SK-N-MC (cell line): ENCODE measurements around the gene MCRIP1.

Experiments used
- DNase-seq: peaks from one replicate; pipeline ENCODE4 v3.0.0-alpha.2; 2011; ENCODE audit warnings: low read depth, low spot score
- H3K27ac ChIP-seq: fragments of 200-600 bp; sonication (generic); 2 replicates; pipeline ENCODE4 v1.5.1; 2016; ENCODE audit warnings: mixed run types
- H3K36me3 ChIP-seq: fragments of 200-600 bp; sonication (generic); 2 replicates; pipeline ENCODE4 v1.6.1; 2017; ENCODE audit warnings: antibody characterized with exemption, low read length, mixed read lengths; ENCODE audit not compliant: insufficient read depth
- H3K4me3 ChIP-seq: fragments of 200-600 bp; sonication (generic); 2 replicates; pipeline ENCODE4 v1.5.1; 2016
- H3K9ac ChIP-seq: fragments of 200-600 bp; sonication (generic); 2 replicates; pipeline ENCODE4 v1.8.0; 2017; ENCODE audit warnings: mixed run types, mixed read lengths; ENCODE audit not compliant: insufficient read length
- H3K9me3 ChIP-seq: fragments of 200-600 bp; sonication (generic); 2 replicates; pipeline ENCODE4 v1.6.1; 2017; ENCODE audit warnings: low read depth, mild to moderate bottlenecking, antibody characterized with exemption, low read length, moderate library complexity, mixed read lengths
- EZH2 ChIP-seq: fragments of 200-600 bp; sonication (generic); IDR thresholded peaks from one replicate; pipeline ENCODE4 v1.6.1; 2017; ENCODE audit warnings: antibody characterized with exemption
- FOXP2 ChIP-seq: optimal IDR thresholded peaks from 2 replicates; pipeline ENCODE3; 2011; ENCODE audit warnings: mild to moderate bottlenecking, moderate library complexity; ENCODE audit not compliant: insufficient read depth; ENCODE audit errors: extremely low read length, control extremely low read depth
- POLR2AphosphoS5 ChIP-seq: IDR thresholded peaks from 2 replicates; pipeline ENCODE4 v1.6.1; 2012; ENCODE audit warnings: mild to moderate bottlenecking, low read depth, low read length, borderline replicate concordance

MCRIP1 gene

DNA sequence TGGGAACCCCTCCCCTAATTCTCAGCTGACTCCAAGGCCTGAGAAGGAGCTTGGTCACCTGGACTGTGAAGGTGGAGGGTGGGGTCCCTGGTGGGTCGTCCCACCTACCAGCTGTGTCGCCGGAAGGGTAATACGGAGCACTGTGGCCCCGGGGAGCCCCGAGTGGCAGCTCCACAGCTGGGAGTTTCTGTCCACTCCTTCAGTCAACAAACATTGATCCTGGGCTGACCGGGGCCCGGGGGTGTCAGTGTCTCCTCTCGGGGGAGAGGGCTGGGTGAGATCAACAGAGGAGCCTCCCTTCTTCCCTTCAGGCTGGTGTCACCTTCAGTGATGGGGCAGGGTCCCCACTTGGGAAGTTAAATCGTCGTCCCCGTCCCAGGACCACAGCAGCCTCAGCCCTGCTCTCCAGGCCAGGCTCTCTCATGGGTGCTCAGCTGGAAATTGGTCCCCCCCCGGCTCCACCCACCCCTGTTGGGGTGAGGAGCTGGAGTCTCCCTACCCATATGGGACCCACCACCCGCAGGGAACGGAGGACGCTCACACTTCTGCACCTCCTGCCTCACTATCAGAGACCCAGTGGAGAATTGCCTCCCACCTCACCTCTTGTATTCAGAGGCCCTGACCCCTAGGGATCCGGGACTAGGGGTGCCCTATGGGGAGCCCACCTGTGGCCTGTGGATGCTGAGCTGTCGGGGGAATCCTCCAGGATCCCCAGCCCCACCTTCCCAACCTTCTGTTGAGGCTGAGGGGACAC lies 27.2 kb downstream of the MCRIP1 start:
- no peak for DNase-seq
- Histone ChIP-seq H3K27ac (no peak overlapping the region), H3K36me3 (no peaks in the 10 kb centered on the region), H3K4me3 (no peak overlapping the region), H3K9ac (no peak overlapping the region), H3K9me3 (no peaks in the 10 kb centered on the region)
- TF ChIP-seq POLR2AphosphoS5 = no peak

DNA sequence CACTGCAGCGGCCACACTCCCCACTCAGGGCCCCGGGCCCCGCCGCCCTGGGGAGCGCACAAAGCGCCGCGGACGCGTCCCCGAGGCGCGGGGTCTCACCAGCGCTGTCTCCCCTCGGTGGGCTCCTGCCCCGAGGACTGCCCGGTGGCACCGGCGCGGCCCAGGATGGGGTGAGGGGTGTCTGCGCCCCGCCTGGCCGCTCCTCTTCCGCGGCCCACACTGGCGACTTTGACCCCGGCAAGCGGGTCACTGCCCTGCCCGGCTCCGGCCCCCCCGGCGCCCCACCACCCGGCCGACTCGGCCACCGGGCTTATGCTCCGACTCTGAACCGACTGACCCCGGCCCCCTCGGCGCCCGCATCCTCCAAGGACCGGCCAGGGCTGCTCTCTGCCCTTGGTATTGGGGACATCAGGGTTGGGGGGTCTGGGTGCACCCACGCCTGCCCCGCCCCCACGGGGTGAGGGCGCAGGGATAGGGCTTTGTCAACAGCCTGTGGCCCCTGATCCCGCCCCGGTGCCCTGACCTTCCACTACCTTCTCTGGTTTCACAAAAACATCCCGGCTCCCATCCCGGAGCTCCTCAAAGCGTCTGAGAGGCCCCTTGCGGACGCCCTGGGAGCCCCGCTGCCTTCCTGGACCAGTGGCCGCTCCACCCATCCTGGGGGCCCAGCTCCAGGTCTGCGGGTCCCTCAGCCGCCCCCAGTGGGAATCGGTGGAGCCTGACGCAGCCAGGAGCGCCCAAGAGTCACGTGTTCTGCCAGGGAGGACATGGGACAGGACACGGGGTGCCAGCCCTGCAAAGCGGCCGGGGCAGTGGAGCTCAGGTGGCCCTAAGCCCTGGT lies 28.3 kb downstream of the MCRIP1 start:
- H3K9me3 ChIP-seq = no peaks in the 10 kb centered on the region
- no peak overlapping the region for H3K4me3 ChIP-seq
- H3K9ac ChIP-seq = no peak overlapping the region
- DNase-seq = no peak
- no peaks in the 10 kb centered on the region for H3K36me3 ChIP-seq
- TF ChIP-seq EZH2 (peak; percentile 9), POLR2AphosphoS5 (no peak), FOXP2 (no peak)
- H3K27ac ChIP-seq = no peak overlapping the region

DNA sequence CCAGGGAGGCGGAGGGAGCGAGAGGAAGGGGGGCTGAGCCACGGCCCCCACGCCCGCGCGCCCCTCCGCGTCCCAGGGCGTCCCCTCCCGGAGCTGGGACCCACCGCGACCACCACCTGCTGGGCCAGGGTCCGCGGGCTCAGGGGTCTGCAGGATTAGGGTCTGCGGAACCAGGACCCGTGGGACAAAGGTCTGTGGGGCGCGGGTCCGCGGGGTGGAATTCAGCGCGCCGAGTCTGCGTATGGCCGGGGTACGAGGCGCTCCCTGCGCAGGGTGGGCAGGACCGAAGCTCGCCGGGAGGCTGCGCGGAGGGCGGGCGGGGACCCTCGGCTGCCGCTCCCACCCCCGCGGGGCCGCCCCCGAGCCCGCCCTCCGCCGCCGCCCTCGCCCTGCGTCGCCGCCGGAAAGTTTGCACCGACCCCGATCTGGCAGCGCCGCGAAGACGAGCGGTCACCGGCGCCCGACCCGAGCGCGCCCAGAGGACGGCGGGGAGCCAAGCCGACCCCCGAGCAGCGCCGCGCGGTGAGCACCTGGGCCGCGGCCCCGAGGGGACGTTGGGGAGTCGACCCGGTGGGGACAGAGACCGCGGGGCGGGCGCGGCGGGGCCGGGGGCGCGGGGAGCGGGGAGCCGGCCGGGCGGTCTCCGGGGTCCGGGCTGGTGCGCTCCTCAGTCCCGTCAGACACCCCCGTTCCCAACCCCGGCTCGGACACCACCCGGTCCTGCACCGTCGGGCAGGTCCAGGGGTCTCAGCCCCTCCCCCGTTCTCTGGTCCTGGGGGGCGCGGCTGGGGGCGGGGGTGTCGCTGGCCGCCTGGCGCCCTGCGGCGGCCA lies 29.1 kb downstream of the MCRIP1 start, which contains the start of gene GCGR:
GCGR (plus strand) TSS at position 423 of the 831 bp plus-strand sequence. CDS start 4,869 bp downstream, outside the sequence.
- Histone ChIP-seq H3K4me3 (peak within 1 kb of the TSS; percentile 47), H3K27ac (no peak within 1 kb of the TSS), H3K9me3 (no peaks in the 10 kb centered on the region), H3K36me3 (no peaks in the 10 kb centered on the region), H3K9ac (no peak within 1 kb of the TSS)
- no peak for DNase-seq
- TF ChIP-seq POLR2AphosphoS5 (no peak), EZH2 (no peak), FOXP2 (no peak)

DNA sequence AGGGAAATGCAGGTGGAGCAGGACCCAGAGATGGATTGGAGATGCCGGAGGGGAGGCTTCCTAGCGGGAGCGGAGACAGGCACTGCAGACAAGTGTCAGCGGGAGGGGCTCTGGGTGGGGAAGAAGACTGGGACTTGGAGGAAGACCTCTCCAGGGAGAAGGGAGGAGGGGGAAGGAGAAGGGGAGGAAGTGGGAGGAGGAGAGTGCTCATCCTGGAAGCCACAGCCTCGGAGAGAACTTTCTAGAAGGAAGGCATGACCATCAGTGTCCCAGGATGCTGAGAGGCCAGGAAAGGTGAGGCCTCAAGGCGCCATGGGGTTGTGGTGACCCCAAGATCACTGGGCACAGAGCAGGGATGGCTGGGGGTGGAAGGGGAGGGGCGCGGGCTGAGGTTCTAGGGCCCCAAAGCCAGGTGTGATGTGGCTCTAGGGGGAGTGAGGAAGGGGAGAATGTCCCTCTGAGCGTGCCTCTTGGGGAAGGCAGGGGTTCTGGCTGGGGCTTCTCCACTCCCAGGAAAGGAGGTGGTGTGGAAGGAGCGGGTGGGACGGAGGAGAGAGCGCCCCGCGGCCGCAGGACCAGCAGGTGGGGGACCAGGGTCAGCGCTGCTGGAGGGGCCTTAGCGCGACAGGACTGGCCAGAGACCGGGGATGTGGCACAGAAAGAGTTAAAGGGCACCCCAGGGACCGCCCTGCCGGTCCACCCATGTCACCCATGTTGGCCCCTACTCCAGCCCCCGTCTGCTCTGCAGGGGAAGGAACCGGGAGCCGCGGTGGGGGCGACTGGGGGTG lies 30.0 kb downstream of the MCRIP1 start:
- no peak for DNase-seq
- H3K36me3 ChIP-seq = no peaks in the 10 kb centered on the region
- no peaks in the 10 kb centered on the region for H3K9me3 ChIP-seq
- H3K9ac ChIP-seq = no peak overlapping the region
- TF ChIP-seq EZH2 (no peak), FOXP2 (no peak), POLR2AphosphoS5 (no peak)
- no peak overlapping the region for H3K4me3 ChIP-seq
- H3K27ac ChIP-seq = no peak overlapping the region

DNA sequence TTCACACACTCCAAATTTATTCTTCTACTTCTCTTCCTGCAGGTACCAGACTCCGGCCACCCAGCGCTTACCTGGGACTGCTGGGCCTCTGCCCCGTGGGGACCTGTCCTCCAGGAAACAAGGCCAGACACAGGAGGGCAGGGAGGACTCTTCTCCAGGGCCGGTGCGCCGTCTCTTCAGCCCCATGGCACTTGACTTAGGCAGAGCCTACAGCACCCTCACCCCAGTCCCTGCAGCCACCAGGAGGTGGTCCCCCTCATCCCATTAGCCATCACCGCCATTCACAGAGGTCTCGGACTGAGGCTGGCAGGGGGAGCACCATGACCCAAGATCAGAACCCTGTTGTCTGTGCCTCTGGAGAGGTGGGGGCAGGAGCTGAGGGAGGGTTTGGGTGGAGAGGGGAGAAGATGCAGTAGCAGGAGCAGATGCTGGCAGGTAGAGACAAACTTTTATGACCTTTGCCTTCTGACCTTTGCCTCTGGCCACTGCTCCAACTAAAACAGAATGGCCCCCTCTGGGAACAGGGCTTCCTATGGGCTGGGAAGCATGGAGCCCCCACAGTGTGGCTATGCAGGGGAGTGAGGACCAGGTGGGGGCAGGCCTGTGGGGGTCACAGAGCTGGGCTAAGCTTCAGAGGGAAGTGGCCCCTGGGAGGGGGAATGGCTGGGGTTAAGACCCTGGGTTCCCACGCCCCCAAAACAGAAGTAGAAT lies 30.9 kb downstream of the MCRIP1 start:
- H3K9me3 ChIP-seq = no peaks in the 10 kb centered on the region
- no peak overlapping the region for H3K4me3 ChIP-seq
- no peak for DNase-seq
- no peak overlapping the region for H3K27ac ChIP-seq
- TF ChIP-seq EZH2 = no peak
- no peak for TF ChIP-seq FOXP2
- H3K36me3 ChIP-seq = no peaks in the 10 kb centered on the region
- H3K9ac ChIP-seq = no peak overlapping the region

DNA sequence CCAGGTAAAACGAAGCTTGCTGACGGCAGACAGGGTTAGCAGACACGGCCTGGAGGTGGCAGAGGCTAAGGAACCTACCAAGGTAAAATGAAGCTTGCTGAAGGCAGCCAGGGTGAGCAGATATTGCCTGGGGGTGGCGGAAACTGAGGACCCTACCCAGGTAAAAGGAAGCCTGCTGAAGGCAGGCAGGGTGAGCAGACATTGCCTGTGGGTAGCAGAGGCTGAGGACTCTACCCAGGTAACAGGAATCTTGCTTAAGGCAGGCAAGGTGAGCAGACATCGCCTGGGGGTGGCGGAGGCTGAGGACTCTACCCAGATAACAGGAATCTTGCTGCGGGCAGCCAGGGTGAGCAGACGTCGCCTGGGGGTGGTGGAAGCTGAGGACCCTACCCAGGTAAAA lies 31.8 kb downstream of the MCRIP1 start:
- H3K36me3 ChIP-seq = no peaks in the 10 kb centered on the region
- DNase-seq = no peak
- no peak overlapping the region for H3K27ac ChIP-seq
- no peak overlapping the region for H3K4me3 ChIP-seq
- TF ChIP-seq POLR2AphosphoS5 (no peak), FOXP2 (no peak), EZH2 (no peak)
- no peak overlapping the region for H3K9ac ChIP-seq
- no peaks in the 10 kb centered on the region for H3K9me3 ChIP-seq

DNA sequence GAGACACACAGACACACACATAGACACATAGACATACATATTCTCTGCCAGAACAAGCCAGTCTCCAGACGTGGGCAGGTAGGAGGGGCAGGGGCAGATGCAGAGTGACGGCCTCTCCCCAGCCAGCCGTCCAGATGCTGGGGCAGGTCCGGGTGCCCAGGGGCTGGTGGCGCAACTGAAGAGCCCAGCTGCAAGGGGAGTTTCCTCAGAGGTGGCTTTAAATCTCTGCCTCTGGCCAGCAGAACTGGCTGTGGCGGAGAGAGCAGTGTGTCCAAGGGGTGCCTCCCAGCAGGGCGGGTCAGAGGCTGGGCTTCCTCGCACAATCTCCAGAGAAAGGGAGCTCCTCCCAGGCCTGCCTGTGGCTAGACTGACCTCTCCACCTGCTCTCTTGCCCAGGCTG lies 38.6 kb downstream of the MCRIP1 start:
- no peak overlapping the region for H3K9ac ChIP-seq
- H3K27ac ChIP-seq = no peak overlapping the region
- no peak for DNase-seq
- H3K9me3 ChIP-seq = no peaks in the 10 kb centered on the region
- no peak for TF ChIP-seq FOXP2
- TF ChIP-seq EZH2 = no peak
- no peak for TF ChIP-seq POLR2AphosphoS5
- H3K4me3 ChIP-seq = no peak overlapping the region
- H3K36me3 ChIP-seq = no peaks in the 10 kb centered on the region
